ENCODE measurements around the gene GRM7.

GRCh38 chr3:7203969-7204847 lies 343.3 kb downstream of the GRM7 start:
- TF ChIP-seq CTCF (IDR thresholded peaks at IDR 0.05) (no peak), EP300 (IDR thresholded peaks at IDR 0.05) (no peak), POLR2A (IDR thresholded peaks at IDR 0.05) (no peak), POLR2AphosphoS5 (IDR thresholded peaks at IDR 0.05) (no peak)
